HL-60 (cell line): ENCODE results near the gene CHRNE.
A peak's percentile ranks its signal among the peaks of the same experiment; 100 is the strongest.

ENCODE experiments used
- DNase-seq, 2 experiments: peaks; one replicate each; pipeline ENCODE4 v3.0.0-alpha.2; 2010 to 2020; ENCODE audit warnings: low read depth in 1 of 2, low spot score in 1 of 2
- H3K27ac ChIP-seq: fragments of 250-450 bp; sonication (Bioruptor Pico); replicated peaks from 2 replicates; pipeline ENCODE4 v1.5.1; 2020; ENCODE audit warnings: mild to moderate bottlenecking, moderate library complexity
- H3K27me3 ChIP-seq: fragments of 250-450 bp; sonication (Bioruptor Pico); 2 replicates; pipeline ENCODE4 v1.5.1; 2021; ENCODE audit warnings: mild to moderate bottlenecking, moderate library complexity; ENCODE audit not compliant: insufficient read depth, poor library complexity, severe bottlenecking
- H3K4me3 ChIP-seq: replicated peaks from 2 replicates; pipeline ENCODE4 v1.5.1; 2011; ENCODE audit warnings: mild to moderate bottlenecking, control low read depth, low read length; ENCODE audit not compliant: insufficient read depth
- GABPA ChIP-seq: IDR thresholded peaks from 2 replicates; pipeline ENCODE4 v1.6.1; 2012; ENCODE audit warnings: low read depth
- POLR2AphosphoS5 ChIP-seq: IDR thresholded peaks from 2 replicates; pipeline ENCODE4 v1.6.1; 2012; ENCODE audit warnings: low read depth
- SPI1 ChIP-seq: IDR thresholded peaks from 2 replicates; pipeline ENCODE4 v1.6.1; 2012; ENCODE audit warnings: low read depth, mild to moderate bottlenecking, borderline replicate concordance
- TF ChIP-seq, protein P1 (sequence below): IDR thresholded peaks from one replicate; pipeline ENCODE4 v1.5.1; 2011; ENCODE audit warnings: low read length, control low read depth, inconsistent platforms; ENCODE audit not compliant: insufficient read depth
- TF ChIP-seq, protein P2 (sequence below): IDR thresholded peaks from 2 replicates; pipeline ENCODE4 v1.6.1; 2012; ENCODE audit warnings: low read depth; ENCODE audit not compliant: insufficient replicate concordance

Gene CHRNE

DNA sequence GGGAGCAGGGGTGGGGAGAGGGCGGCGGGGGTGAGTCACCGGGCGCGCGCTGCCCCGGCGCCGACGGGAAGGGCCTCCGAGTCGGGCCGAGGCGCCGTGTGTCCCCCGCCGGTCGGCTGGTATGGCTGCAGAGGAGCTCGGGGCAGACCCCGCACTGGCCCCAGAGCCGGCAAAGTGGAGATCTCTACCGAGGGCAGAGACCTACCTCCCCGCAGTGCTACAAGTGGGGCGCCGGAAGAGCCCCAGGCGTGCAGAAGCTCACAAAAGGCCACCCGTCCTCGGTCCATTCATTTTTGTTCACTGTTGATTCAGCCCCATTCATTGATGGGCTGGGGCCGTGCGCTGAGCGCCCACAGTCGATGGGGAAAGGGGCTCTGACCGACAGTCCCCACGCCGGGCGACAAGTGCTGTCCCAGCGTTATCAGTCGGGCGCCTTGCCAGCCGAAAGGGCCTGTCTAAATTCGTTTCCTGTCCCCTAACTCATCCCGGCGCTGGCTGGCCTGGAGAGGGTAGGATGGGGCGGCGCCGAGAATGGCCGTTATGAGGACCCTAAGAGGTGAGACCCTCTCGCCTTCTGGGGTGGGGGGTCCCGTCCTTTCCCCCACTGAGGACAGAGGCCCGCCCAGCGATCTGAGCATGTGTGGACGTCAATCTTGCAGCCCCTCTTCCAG lies 47.3 kb upstream of the CHRNE start:
- peak overlapping the region; percentile 41 for H3K4me3 ChIP-seq
- H3K27me3 ChIP-seq: no peaks in the 10 kb centered on the region
- peak; percentile 6; the same call in 1 of the 2 replicates for TF ChIP-seq POLR2AphosphoS5
- TF ChIP-seq, protein P1, sequence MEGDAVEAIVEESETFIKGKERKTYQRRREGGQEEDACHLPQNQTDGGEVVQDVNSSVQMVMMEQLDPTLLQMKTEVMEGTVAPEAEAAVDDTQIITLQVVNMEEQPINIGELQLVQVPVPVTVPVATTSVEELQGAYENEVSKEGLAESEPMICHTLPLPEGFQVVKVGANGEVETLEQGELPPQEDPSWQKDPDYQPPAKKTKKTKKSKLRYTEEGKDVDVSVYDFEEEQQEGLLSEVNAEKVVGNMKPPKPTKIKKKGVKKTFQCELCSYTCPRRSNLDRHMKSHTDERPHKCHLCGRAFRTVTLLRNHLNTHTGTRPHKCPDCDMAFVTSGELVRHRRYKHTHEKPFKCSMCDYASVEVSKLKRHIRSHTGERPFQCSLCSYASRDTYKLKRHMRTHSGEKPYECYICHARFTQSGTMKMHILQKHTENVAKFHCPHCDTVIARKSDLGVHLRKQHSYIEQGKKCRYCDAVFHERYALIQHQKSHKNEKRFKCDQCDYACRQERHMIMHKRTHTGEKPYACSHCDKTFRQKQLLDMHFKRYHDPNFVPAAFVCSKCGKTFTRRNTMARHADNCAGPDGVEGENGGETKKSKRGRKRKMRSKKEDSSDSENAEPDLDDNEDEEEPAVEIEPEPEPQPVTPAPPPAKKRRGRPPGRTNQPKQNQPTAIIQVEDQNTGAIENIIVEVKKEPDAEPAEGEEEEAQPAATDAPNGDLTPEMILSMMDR: no peak
- TF ChIP-seq GABPA: no peak
- peak overlapping the region; percentile 98 for H3K27ac ChIP-seq
- DNase-seq: peak in 1 of 2 experiments; percentile 23

DNA sequence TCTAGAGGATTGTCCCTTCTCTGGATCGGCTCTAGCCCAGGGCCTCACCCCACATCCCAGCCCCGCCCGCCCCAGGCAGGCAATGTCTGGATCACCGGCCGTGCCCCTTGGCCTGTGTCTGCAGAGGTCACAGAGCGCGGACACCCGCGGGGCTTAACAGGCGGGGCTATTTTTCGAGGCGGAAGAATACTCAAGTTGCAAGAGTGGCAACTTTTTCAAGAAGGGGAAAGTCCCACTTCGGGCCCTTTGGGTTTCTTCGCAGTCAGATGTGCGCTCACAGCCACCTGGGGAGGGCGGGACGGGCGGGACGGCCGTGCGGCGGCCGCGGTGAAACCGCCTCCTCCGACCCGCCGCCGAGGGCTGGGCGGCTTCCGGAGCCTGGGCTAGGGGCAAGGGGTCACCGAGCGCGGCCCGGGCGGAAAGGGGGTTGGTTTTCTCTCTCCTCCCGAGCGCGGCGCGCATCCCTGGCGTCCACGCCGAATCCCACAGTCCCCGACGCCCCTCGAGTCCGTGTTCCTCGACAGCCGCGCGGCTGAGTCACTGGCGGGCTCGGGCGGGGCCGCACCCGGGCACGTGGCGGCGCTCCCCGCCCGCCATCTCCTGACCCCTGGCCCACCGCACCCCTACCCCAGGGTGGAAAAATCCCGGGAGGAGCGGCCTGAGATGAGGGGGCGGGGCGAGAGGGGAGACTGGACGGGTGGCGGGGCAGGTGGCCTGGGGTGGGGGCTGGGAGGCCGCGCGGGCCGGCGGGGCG lies 46.6 kb upstream of the CHRNE start:
- Histone ChIP-seq H3K27ac (peak overlapping the region; percentile 98), H3K4me3 (peak overlapping the region; percentile 43), H3K27me3 (no peaks in the 10 kb centered on the region)
- peak; percentile 63 to 71 for DNase-seq
- no peak for TF ChIP-seq SPI1
- no peak for TF ChIP-seq GABPA
- TF ChIP-seq, protein P1: no peak
- TF ChIP-seq, protein P2, sequence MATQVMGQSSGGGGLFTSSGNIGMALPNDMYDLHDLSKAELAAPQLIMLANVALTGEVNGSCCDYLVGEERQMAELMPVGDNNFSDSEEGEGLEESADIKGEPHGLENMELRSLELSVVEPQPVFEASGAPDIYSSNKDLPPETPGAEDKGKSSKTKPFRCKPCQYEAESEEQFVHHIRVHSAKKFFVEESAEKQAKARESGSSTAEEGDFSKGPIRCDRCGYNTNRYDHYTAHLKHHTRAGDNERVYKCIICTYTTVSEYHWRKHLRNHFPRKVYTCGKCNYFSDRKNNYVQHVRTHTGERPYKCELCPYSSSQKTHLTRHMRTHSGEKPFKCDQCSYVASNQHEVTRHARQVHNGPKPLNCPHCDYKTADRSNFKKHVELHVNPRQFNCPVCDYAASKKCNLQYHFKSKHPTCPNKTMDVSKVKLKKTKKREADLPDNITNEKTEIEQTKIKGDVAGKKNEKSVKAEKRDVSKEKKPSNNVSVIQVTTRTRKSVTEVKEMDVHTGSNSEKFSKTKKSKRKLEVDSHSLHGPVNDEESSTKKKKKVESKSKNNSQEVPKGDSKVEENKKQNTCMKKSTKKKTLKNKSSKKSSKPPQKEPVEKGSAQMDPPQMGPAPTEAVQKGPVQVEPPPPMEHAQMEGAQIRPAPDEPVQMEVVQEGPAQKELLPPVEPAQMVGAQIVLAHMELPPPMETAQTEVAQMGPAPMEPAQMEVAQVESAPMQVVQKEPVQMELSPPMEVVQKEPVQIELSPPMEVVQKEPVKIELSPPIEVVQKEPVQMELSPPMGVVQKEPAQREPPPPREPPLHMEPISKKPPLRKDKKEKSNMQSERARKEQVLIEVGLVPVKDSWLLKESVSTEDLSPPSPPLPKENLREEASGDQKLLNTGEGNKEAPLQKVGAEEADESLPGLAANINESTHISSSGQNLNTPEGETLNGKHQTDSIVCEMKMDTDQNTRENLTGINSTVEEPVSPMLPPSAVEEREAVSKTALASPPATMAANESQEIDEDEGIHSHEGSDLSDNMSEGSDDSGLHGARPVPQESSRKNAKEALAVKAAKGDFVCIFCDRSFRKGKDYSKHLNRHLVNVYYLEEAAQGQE: no peak
- no peak; the same call in 1 of the 2 replicates for TF ChIP-seq POLR2AphosphoS5

DNA sequence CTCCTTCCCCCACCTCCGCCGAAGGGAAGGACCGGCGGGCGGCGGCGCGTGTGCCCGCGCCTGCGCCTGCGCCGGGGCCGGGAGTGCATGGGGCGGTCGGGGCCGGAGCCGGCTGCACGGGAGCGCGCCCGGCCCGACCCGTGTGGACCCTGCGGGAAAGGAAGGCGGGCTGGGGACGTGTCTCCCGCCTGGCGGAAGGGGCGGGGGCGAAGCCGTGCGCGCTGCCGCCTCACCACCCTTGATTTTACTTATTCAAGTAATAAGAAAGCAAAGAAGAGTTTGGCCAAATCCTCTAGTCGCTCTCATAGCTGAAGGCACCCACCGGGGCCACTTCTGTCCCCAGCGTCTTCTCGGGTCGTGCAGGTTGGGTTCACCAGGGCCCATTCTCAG lies 46.0 kb upstream of the CHRNE start:
- H3K27me3 ChIP-seq: no peaks in the 10 kb centered on the region
- TF ChIP-seq, protein P1: no peak
- no peak for TF ChIP-seq GABPA
- TF ChIP-seq POLR2AphosphoS5: no peak
- TF ChIP-seq, protein P2: no peak
- no peak for TF ChIP-seq SPI1
- peak in 1 of 2 experiments; percentile 68 for DNase-seq
- H3K27ac ChIP-seq: peak overlapping the region; percentile 98
- peak overlapping the region; percentile 43 for H3K4me3 ChIP-seq
